OCI-LY1 (cell line): ENCODE measurements around the gene KRT77.

Experiments used
- CTCF ChIP-seq: fragments of 200-600 bp; sonication (generic), shearing (Covaris generic); IDR thresholded peaks from 2 replicates; pipeline ENCODE4 v1.5.1; 2017; ENCODE audit warnings: mild to moderate bottlenecking, antibody characterized with exemption, low read length, moderate library complexity, mixed read lengths
- EZH2 ChIP-seq: fragments of 200-600 bp; sonication (generic), shearing (Covaris generic); IDR thresholded peaks from 2 replicates; pipeline ENCODE4 v1.8.0; 2017; ENCODE audit warnings: borderline replicate concordance, mixed run types, mild to moderate bottlenecking, antibody characterized with exemption, low read length, moderate library complexity, mixed read lengths

DNA sequence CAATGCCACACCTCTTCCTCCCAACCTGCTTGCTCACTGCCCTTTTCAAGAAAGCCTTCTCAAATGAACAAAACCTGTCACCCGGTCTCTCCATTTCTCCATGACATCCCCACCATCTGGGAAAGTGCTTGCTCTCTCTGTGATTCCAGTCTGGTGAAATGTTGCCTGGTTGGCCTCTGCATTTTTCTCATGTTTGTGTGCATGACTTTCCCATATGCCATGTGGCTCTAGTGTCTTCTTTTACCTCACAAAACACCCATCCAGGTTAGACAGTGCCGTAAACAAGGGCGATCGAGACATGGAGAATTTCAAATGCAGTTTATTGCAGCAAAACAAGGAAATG lies 28.9 kb downstream of the KRT77 start:
- TF ChIP-seq CTCF: no peak
- no peak for TF ChIP-seq EZH2
